ENCODE results near the gene MLLT11.
"Not testable (repeated sequence)": the region's sequence is repeated elsewhere in the genome, so short reads cannot be mapped to it uniquely, and the experiment has no call there.

MLLT11 gene

DNA sequence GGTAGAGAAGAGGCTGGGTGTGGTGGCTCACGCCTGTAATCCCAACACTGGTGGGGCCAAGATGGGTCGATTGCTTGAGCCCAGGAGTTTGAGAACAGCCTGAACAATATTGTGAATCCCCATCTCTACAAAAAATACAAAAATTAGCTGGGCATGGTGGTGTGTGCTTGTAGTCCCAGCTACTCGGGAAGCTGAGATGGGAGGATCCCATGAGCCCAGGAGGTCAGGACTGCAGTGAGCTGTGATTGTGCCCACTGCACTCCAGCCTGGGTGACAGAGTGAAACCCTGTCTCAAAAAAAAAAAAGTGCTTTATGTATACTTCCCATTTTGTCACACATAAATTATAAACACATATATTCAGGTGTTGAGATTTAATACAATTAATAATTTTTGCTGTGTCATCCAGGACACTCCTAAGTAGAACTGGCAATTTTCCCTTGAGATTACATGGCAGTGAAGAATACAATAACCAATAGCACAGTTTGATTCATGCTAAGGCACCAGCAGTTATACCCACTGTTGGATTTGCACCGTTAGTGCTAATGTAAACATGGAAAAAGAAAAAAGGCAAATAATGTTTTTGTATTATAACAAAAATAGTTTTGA, 25.9 kb downstream of the MLLT11 start:
- Histone ChIP-seq H3K4me1 (ENCODE audit: control insufficient read depth in 2 of 2, insufficient read depth in 1 of 2, low read depth in 1 of 2, low read length in 2 of 2) (no peaks in the 10 kb centered on the region), H3K9me3 (replicated peaks in 1 of 2; ENCODE audit: control insufficient read depth in 2 of 2, insufficient read depth in 1 of 2, low read depth in 1 of 2, low read length in 2 of 2) (no peaks in the 10 kb centered on the region), H2BK5ac (ENCODE audit: low read length) (no peak overlapping the region), H4K8ac (ENCODE audit: low read depth, low read length) (no peak overlapping the region), H3K79me1 (ENCODE audit: low read depth, low read length) (no peaks in the 10 kb centered on the region), H2BK12ac (ENCODE audit: low read length) (no peak overlapping the region), H3K36me3 (replicated peaks in 1 of 2; ENCODE audit: control insufficient read depth in 2 of 2, insufficient read depth in 2 of 2, low read length in 2 of 2) (no peaks in the 10 kb centered on the region), H2AFZ (ENCODE audit: low read length) (no peak overlapping the region), H3K14ac (ENCODE audit: low read length) (no peak overlapping the region), H2BK15ac (ENCODE audit: low read length) (no peak overlapping the region), H3K27ac (replicated peaks; ENCODE audit: low read length) (no peak overlapping the region), H2AK5ac (ENCODE audit: low read depth, low read length) (no peak overlapping the region), H4K91ac (ENCODE audit: low read depth, low read length, poor library complexity) (no peak overlapping the region), H3K4ac (ENCODE audit: low read length) (no peak overlapping the region), H3K27me3 (ENCODE audit: control insufficient read depth in 3 of 3, insufficient read depth in 3 of 3, low read depth in 1 of 3, low read length in 3 of 3) (no peaks in the 10 kb centered on the region), H3K23ac (ENCODE audit: low read depth, low read length, poor library complexity) (no peak overlapping the region), H3K18ac (ENCODE audit: low read length) (no peak overlapping the region), H3K9ac (ENCODE audit: low read depth, low read length, poor library complexity) (no peak overlapping the region), H3K4me3 (ENCODE audit: low read length in 2 of 2) (no peak overlapping the region), H3K4me2 (ENCODE audit: insufficient read depth, low read length, poor library complexity, severe bottlenecking) (no peak overlapping the region), H2BK120ac (ENCODE audit: low read depth, low read length) (no peak overlapping the region)
- no peak for DNase-seq (ENCODE audit: low spot score)
- no CpG with 5 or more reads among the region's 4 CpGs for WGBS, 2 donors (ENCODE audit: extremely low coverage in 2 of 2, insufficient read length in 2 of 2, insufficient replicate concordance in 1 of 2)

DNA sequence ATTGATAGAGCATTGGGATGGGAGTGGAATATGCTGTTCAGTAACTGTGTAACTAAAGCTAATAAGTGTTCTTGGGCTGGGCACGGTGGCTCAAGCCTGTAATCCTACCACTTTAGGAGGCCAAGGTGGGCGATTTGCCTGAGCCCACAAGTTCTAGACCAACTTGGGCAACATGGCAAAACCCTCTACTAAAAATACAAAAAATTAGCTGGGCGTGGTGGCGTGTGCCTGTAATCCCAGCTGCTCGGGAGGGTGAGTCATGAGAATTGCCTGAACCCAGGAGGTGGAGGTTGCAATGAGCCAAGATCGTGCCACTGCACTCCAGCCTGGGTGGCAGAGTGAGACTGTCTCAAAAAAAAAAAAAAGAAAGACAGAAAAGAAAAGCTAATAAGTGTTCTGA, 37.2 kb downstream of the MLLT11 start:
- not testable (repeated sequence) for H3K27me3 ChIP-seq (ENCODE audit: control insufficient read depth in 3 of 3, insufficient read depth in 3 of 3, low read depth in 1 of 3, low read length in 3 of 3); H3K4me1 ChIP-seq (ENCODE audit: control insufficient read depth in 2 of 2, insufficient read depth in 1 of 2, low read depth in 1 of 2, low read length in 2 of 2); H4K91ac ChIP-seq (ENCODE audit: low read depth, low read length, poor library complexity); H3K4ac ChIP-seq (ENCODE audit: low read length); H3K79me1 ChIP-seq (ENCODE audit: low read depth, low read length); H3K36me3 ChIP-seq (replicated peaks in 1 of 2; ENCODE audit: control insufficient read depth in 2 of 2, insufficient read depth in 2 of 2, low read length in 2 of 2); H3K23ac ChIP-seq (ENCODE audit: low read depth, low read length, poor library complexity); H3K9ac ChIP-seq (ENCODE audit: low read depth, low read length, poor library complexity); H3K4me3 ChIP-seq (ENCODE audit: low read length in 2 of 2); H2BK12ac ChIP-seq (ENCODE audit: low read length); H3K14ac ChIP-seq (ENCODE audit: low read length); H3K27ac ChIP-seq (replicated peaks; ENCODE audit: low read length); H4K8ac ChIP-seq (ENCODE audit: low read depth, low read length); H3K4me2 ChIP-seq (ENCODE audit: insufficient read depth, low read length, poor library complexity, severe bottlenecking); H3K9me3 ChIP-seq (replicated peaks in 1 of 2; ENCODE audit: control insufficient read depth in 2 of 2, insufficient read depth in 1 of 2, low read depth in 1 of 2, low read length in 2 of 2); DNase-seq (ENCODE audit: low spot score); H2AFZ ChIP-seq (ENCODE audit: low read length); H3K18ac ChIP-seq (ENCODE audit: low read length); H2AK5ac ChIP-seq (ENCODE audit: low read depth, low read length); H2BK5ac ChIP-seq (ENCODE audit: low read length); H2BK15ac ChIP-seq (ENCODE audit: low read length); H2BK120ac ChIP-seq (ENCODE audit: low read depth, low read length)
- no CpG with 5 or more reads among the region's 6 CpGs for WGBS, 2 donors (ENCODE audit: extremely low coverage in 2 of 2, insufficient read length in 2 of 2, insufficient replicate concordance in 1 of 2)

DNA sequence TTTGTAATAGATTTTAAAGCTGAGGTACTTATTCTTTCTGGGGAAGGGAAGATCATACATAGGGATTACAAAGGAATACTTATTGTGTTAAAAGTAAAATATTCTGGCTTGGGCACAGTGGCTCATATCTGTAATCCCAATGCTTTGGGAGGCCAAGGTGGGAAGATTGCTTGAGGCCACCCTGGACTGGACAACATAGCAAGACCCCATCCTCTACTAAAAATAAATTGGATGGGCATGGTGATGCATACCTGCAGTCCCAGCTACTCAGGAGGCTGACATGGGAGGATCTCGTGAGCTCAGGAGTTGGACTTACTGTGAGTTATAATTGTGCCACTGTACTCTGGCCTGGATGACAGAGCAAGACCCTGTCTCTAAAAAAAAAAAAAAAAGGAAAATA, 37.9 kb downstream of the MLLT11 start:
- H3K18ac ChIP-seq (ENCODE audit: low read length), result no peak overlapping the region
- H4K8ac ChIP-seq (ENCODE audit: low read depth, low read length), result no peak overlapping the region
- no peak overlapping the region for H2AFZ ChIP-seq (ENCODE audit: low read length)
- H3K27ac ChIP-seq (replicated peaks; ENCODE audit: low read length), result no peak overlapping the region
- no peak overlapping the region for H3K4me3 ChIP-seq (ENCODE audit: low read length in 2 of 2)
- no peak overlapping the region for H2BK5ac ChIP-seq (ENCODE audit: low read length)
- WGBS, 2 donors (ENCODE audit: extremely low coverage in 2 of 2, insufficient read length in 2 of 2, insufficient replicate concordance in 1 of 2), result no CpG with 5 or more reads among the region's 1 CpG
- H3K4ac ChIP-seq (ENCODE audit: low read length), result no peak overlapping the region
- H3K79me1 ChIP-seq (ENCODE audit: low read depth, low read length), result no peaks in the 10 kb centered on the region
- no peak overlapping the region for H2BK120ac ChIP-seq (ENCODE audit: low read depth, low read length)
- H2BK15ac ChIP-seq (ENCODE audit: low read length), result no peak overlapping the region
- no peaks in the 10 kb centered on the region for H3K4me1 ChIP-seq (ENCODE audit: control insufficient read depth in 2 of 2, insufficient read depth in 1 of 2, low read depth in 1 of 2, low read length in 2 of 2)
- no peaks in the 10 kb centered on the region for H3K27me3 ChIP-seq (ENCODE audit: control insufficient read depth in 3 of 3, insufficient read depth in 3 of 3, low read depth in 1 of 3, low read length in 3 of 3)
- no peak for DNase-seq (ENCODE audit: low spot score)
- no peak overlapping the region for H2BK12ac ChIP-seq (ENCODE audit: low read length)
- peaks cover 0 to 2% of the 10 kb centered on the region in 2 donors for H3K36me3 ChIP-seq (replicated peaks in 1 of 2; ENCODE audit: control insufficient read depth in 2 of 2, insufficient read depth in 2 of 2, low read length in 2 of 2)
- H3K9me3 ChIP-seq (replicated peaks in 1 of 2; ENCODE audit: control insufficient read depth in 2 of 2, insufficient read depth in 1 of 2, low read depth in 1 of 2, low read length in 2 of 2), result no peaks in the 10 kb centered on the region
- no peak overlapping the region for H3K14ac ChIP-seq (ENCODE audit: low read length)
- H2AK5ac ChIP-seq (ENCODE audit: low read depth, low read length), result no peak overlapping the region
- no peak overlapping the region for H3K23ac ChIP-seq (ENCODE audit: low read depth, low read length, poor library complexity)
- no peak overlapping the region for H3K9ac ChIP-seq (ENCODE audit: low read depth, low read length, poor library complexity)
- H3K4me2 ChIP-seq (ENCODE audit: insufficient read depth, low read length, poor library complexity, severe bottlenecking), result no peak overlapping the region
- no peak overlapping the region for H4K91ac ChIP-seq (ENCODE audit: low read depth, low read length, poor library complexity)

DNA sequence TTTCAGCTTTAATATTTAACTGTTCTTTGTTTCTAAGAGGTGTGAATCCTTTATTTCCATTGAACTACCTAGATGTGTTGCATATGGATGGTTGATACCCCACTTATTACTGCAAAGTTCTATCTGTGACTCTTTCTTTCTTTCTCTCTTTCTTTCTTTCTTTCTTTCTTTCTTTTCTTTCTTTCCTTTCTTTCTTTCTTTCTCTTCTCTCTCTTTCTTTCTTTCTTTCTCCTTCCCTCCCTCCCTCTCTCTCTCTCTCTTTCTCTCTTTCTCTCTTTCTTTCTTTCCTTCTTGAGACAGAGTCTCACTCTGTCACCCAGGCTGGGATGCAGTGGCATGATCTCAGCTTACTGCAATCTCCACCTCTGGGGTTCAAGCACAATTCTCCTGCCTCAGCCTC, 44.4 kb downstream of the MLLT11 start:
- Histone ChIP-seq H3K14ac (ENCODE audit: low read length) (no peak overlapping the region), H3K9me3 (replicated peaks in 1 of 2; ENCODE audit: control insufficient read depth in 2 of 2, insufficient read depth in 1 of 2, low read depth in 1 of 2, low read length in 2 of 2) (no peaks in the 10 kb centered on the region), H3K4ac (ENCODE audit: low read length) (no peak overlapping the region), H2BK5ac (ENCODE audit: low read length) (no peak overlapping the region), H3K36me3 (replicated peaks in 1 of 2; ENCODE audit: control insufficient read depth in 2 of 2, insufficient read depth in 2 of 2, low read length in 2 of 2) (no peaks in the 10 kb centered on the region), H3K27ac (replicated peaks; ENCODE audit: low read length) (no peak overlapping the region), H2BK120ac (ENCODE audit: low read depth, low read length) (no peak overlapping the region), H2AFZ (ENCODE audit: low read length) (no peak overlapping the region), H2BK15ac (ENCODE audit: low read length) (no peak overlapping the region), H4K91ac (ENCODE audit: low read depth, low read length, poor library complexity) (no peak overlapping the region), H3K4me3 (ENCODE audit: low read length in 2 of 2) (no peak overlapping the region), H3K18ac (ENCODE audit: low read length) (no peak overlapping the region), H3K27me3 (ENCODE audit: control insufficient read depth in 3 of 3, insufficient read depth in 3 of 3, low read depth in 1 of 3, low read length in 3 of 3) (no peaks in the 10 kb centered on the region), H3K9ac (ENCODE audit: low read depth, low read length, poor library complexity) (no peak overlapping the region), H4K8ac (ENCODE audit: low read depth, low read length) (no peak overlapping the region), H3K23ac (ENCODE audit: low read depth, low read length, poor library complexity) (no peak overlapping the region), H3K4me2 (ENCODE audit: insufficient read depth, low read length, poor library complexity, severe bottlenecking) (no peak overlapping the region), H3K79me1 (ENCODE audit: low read depth, low read length) (no peaks in the 10 kb centered on the region), H3K4me1 (ENCODE audit: control insufficient read depth in 2 of 2, insufficient read depth in 1 of 2, low read depth in 1 of 2, low read length in 2 of 2) (peaks cover 0 to 7% of the 10 kb centered on the region in 2 donors), H2AK5ac (ENCODE audit: low read depth, low read length) (no peak overlapping the region), H2BK12ac (ENCODE audit: low read length) (no peak overlapping the region)
- DNase-seq (ENCODE audit: low spot score), result no peak

Data from neuronal stem cell (in vitro differentiated cells).